Measurements from ENCODE around the gene FBN1. TPM values are rescaled to one million over a fixed set of nuclear protein-coding genes. Genes with fewer than 3 reads are reported as not detected.

Gene FBN1
- total RNA-seq, 1 donor from 2014 or later, result 164 TPM

DNA sequence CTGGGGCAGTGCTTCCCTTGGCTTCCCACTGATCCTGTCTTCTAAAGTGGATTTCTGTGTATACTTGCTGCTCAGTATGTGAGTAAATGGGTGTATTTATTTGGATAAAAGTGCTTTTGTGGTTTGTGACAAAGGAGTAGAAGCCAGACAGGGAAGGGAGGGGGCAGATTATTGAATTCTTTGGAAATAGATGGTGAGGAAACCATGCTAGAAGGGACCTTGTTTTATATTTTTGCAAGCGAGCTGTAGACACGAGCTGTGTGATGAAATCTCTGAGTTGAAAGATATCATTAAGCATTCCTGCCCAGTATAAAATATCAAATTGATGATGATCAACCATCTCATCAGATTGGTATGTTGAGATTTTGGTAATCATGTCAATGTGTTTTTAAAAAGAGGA, 245.4 kb downstream of the FBN1 start:
- no peak for TF ChIP-seq CTCF (IDR thresholded peaks at IDR 0.05)
- Histone ChIP-seq H3K4me1 (peaks cover 3 to 10% of the 10 kb centered on the region in 2 donors), H3K36me3 (no peaks in the 10 kb centered on the region), H3K27me3 (no peaks in the 10 kb centered on the region), H3K27ac (no peak overlapping the region), H3K4me3 (no peak overlapping the region), H3K9me3 (no peaks in the 10 kb centered on the region)
- no peak for DNase-seq (ENCODE audit: low spot score in 2 of 2)
- intact Hi-C loops (cut with DNase I), result no loop called here

- DNase-seq (ENCODE audit: low spot score in 2 of 2), result no peak
- H3K4me1 ChIP-seq, result peaks cover 3 to 30% of the 10 kb centered on the region in 2 donors
These were observed 247.7 kb downstream of the FBN1 start for GRCh38 chr15:48397841-48398240.

DNA sequence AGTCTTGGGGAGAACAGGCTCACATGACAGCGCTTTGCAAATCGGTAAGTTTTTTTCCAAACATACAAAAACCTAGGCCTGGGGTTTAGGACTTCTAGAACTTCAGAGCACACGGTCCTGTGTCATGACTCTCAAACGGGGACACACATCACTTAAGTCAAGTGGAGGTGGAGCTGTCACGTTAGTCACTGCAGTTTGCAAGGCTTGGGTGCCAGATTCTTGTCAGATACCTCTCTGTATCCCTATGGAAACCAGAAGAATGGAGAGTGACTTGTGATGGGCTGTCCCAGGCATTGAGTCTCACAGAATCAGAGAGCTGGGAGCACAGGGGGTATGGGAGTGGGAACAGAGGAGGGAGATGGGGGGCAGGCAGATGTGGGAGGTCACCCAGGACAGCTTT, 249.5 kb downstream of the FBN1 start:
- Histone ChIP-seq H3K27me3 (no peaks in the 10 kb centered on the region), H3K27ac (peak overlapping the region; percentile 15 to 86), H3K4me3 (no peak overlapping the region), H3K4me1 (peaks cover 5 to 40% of the 10 kb centered on the region in 2 donors), H3K36me3 (no peaks in the 10 kb centered on the region), H3K9me3 (no peaks in the 10 kb centered on the region)
- no peak for TF ChIP-seq CTCF (IDR thresholded peaks at IDR 0.05)
- no peak for DNase-seq (ENCODE audit: low spot score in 2 of 2)
- intact Hi-C loops (cut with DNase I), result no loop called here

More at GRCh38 chr15:48397841-48398240, 247.7 kb downstream of the FBN1 start:
- Histone ChIP-seq H3K27ac (peak overlapping the region in 1 of 2 donors; percentile 15), H3K27me3 (no peaks in the 10 kb centered on the region), H3K4me3 (no peak overlapping the region), H3K9me3 (no peaks in the 10 kb centered on the region), H3K36me3 (no peaks in the 10 kb centered on the region)
- intact Hi-C loops (cut with DNase I), result no loop called here
- TF ChIP-seq CTCF (IDR thresholded peaks at IDR 0.05), result no peak

DNA sequence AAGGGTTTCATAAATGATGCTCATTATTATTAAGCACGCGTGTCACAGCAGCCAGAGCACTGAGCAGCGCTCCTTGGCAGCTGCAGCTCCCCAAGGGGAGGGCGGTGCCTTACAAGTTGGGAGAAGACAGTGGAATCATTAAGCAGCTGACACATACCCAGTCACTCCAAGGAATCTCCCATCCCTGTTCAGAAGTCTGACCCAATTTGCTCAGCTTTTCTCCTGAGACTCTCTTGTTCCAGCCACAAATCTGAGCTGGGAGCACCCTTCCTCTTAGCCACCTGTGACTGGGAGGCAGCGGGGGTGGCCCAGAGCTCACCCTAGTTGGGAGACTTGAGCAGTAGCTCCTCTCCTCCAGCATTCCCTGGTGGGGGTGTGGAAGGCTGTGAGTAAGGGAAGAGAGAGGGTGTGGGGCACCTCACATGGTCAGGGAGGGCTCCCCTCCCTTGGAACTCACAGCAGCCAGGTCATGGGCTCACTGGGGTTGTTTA, 249.9 kb downstream of the FBN1 start:
- Histone ChIP-seq H3K36me3 (no peaks in the 10 kb centered on the region), H3K9me3 (no peaks in the 10 kb centered on the region), H3K27me3 (no peaks in the 10 kb centered on the region), H3K4me1 (peaks cover 5 to 42% of the 10 kb centered on the region in 2 donors), H3K27ac (peak overlapping the region; percentile 83 to 86), H3K4me3 (no peak overlapping the region)
- no peak for TF ChIP-seq CTCF (IDR thresholded peaks at IDR 0.05)
- DNase-seq (ENCODE audit: low spot score in 2 of 2), result peak in 1 of 2 donors; percentile 84
- intact Hi-C loops (cut with DNase I), result no loop called here

DNA sequence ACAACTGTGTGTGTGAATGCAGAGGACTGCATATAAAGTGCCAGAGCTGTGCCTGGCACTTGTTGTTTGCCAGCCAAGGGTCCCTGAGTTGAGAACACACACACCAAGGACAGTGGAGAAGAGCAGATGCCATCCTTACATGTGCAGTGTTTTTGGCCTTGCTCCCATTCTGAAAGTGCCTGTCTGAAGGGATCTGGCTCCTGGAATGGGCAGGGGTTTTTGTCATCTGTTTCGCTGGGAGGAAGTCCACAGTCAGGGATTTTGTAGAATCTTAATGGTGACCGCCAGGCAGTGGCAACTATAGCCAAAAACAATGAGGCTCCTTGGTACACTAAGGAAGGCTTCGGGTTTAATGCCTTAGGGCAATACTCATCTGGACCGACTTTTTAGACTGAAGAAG, 250.5 kb downstream of the FBN1 start:
- Histone ChIP-seq H3K27ac (peak overlapping the region; percentile 83 to 86), H3K4me1 (peaks cover 5 to 48% of the 10 kb centered on the region in 2 donors), H3K9me3 (no peaks in the 10 kb centered on the region), H3K36me3 (no peaks in the 10 kb centered on the region), H3K27me3 (no peaks in the 10 kb centered on the region), H3K4me3 (no peak overlapping the region)
- no peak for DNase-seq (ENCODE audit: low spot score in 2 of 2)
- no peak for TF ChIP-seq CTCF (IDR thresholded peaks at IDR 0.05)
- intact Hi-C loops (cut with DNase I), result no loop called here
